CD4-positive, alpha-beta T cell treated with Interleukin-2 at 100 ng/mL for 4 hours (primary cell): ENCODE results near the gene FGFBP3.

Experiments
- DNase-seq: peaks from one replicate; pipeline ENCODE4 v3.0.0-alpha.2; 2020; ENCODE audit warnings: low spot score

Gene FGFBP3

GRCh38 chr10:91909117-91909677, at the start of gene FGFBP3:
FGFBP3 (minus strand) TSS chr10:91909486; CDS start chr10:91908969, 517 bp downstream.
- DNase-seq = peak; percentile 36

GRCh38 chr10:91957091-91957490, 47.8 kb upstream of the FGFBP3 start:
- DNase-seq = no peak

- no peak for DNase-seq
Observed at GRCh38 chr10:91955114-91955513, 45.8 kb upstream of the FGFBP3 start.

GRCh38 chr10:91953600-91954160, 44.4 kb upstream of the FGFBP3 start:
- no peak for DNase-seq

- DNase-seq = peak; percentile 47
Observed at GRCh38 chr10:91944880-91945630, 35.8 kb upstream of the FGFBP3 start.

- DNase-seq = no peak
Observed at GRCh38 chr10:91941426-91941825, 32.1 kb upstream of the FGFBP3 start.

GRCh38 chr10:91939653-91940052, 30.4 kb upstream of the FGFBP3 start:
- DNase-seq = no peak

- no peak for DNase-seq
Observed at GRCh38 chr10:91935886-91936285, 26.6 kb upstream of the FGFBP3 start.

- DNase-seq = no peak
Observed at GRCh38 chr10:91932737-91933136, 23.5 kb upstream of the FGFBP3 start.

GRCh38 chr10:91931526-91932190, 22.4 kb upstream of the FGFBP3 start:
- DNase-seq = no peak

GRCh38 chr10:91930939-91931338, 21.7 kb upstream of the FGFBP3 start:
- no peak for DNase-seq

- DNase-seq = no peak
Observed at GRCh38 chr10:91925022-91925320, 15.7 kb upstream of the FGFBP3 start.

- DNase-seq = no peak
Observed at GRCh38 chr10:91924212-91925021, 15.1 kb upstream of the FGFBP3 start.

- peak; percentile 91 for DNase-seq
Observed at GRCh38 chr10:91923371-91924211, 14.3 kb upstream of the FGFBP3 start, which contains the start of gene BTAF1. BTAF1 (plus strand) TSS chr10:91923770; CDS start chr10:91924077, 307 bp downstream.

GRCh38 chr10:91919651-91920050, 10.4 kb upstream of the FGFBP3 start:
- no peak for DNase-seq

GRCh38 chr10:91910467-91910866, 1.2 kb upstream of the FGFBP3 start:
- DNase-seq = no peak

GRCh38 chr10:91908337-91909116, 759 bp downstream of the FGFBP3 start:
- peak; percentile 76 for DNase-seq

GRCh38 chr10:91907914-91908336, 1.4 kb downstream of the FGFBP3 start:
- no peak for DNase-seq

- DNase-seq = no peak
Observed at GRCh38 chr10:91907033-91907594, 2.2 kb downstream of the FGFBP3 start.
